Right lobe of liver (tissue), 6 donors: Measurements from ENCODE around the gene MMADHC. TPM values are rescaled to one million over a fixed set of nuclear protein-coding genes. Genes with fewer than 3 reads are reported as not detected.

Experiments
- ATAC-seq, 4 donors: fragments of 200-7000 bp; cut with Tn5 transposase; one replicate each; pipeline ENCODE4 v1.9.1; 2020; ENCODE audit warnings: mild to moderate bottlenecking in 4 of 4, moderate library complexity in 4 of 4
- DNase-seq, 3 donors: peaks; one replicate each; pipeline ENCODE4 v3.0.0-alpha.2; 2020
- H3K27ac ChIP-seq, 3 donors: fragments of 200-600 bp; one replicate each; pipeline ENCODE4 v1.8.0; 2022
- H3K27me3 ChIP-seq, 2 donors: fragments of 200-600 bp; one replicate each; pipeline ENCODE4 v1.8.0; 2022
- H3K36me3 ChIP-seq, 4 donors: fragments of 200-600 bp; sonication (generic) in 1 of 4; one replicate each; pipeline versions ENCODE4 v1.5.1 to v1.8.0; 2017 to 2022; ENCODE audit warnings: control low read depth in 1 of 4
- H3K4me1 ChIP-seq, 4 donors: fragments of 200-600 bp; sonication (generic) in 1 of 4; one replicate each; pipeline versions ENCODE4 v1.5.1 to v1.8.0; 2017 to 2022; ENCODE audit warnings: control low read depth in 1 of 4
- H3K4me3 ChIP-seq, 3 donors: fragments of 200-600 bp; one replicate each; pipeline ENCODE4 v1.8.0; 2022
- H3K9me3 ChIP-seq, 4 donors: fragments of 200-600 bp; sonication (generic) in 1 of 4; one replicate each; pipeline versions ENCODE4 v1.5.1 to v1.8.0; 2017 to 2022; ENCODE audit warnings: control low read depth in 1 of 4
- CTCF ChIP-seq, 4 donors: fragments of 200-600 bp in 3 of 4; fragments of 450-650 bp in 1 of 4; IDR thresholded peaks; one replicate each; pipeline versions ENCODE4 v1.5.1 to v1.8.0; 2016 to 2022; ENCODE audit warnings: antibody characterized with exemption in 4 of 4, mild to moderate bottlenecking in 2 of 4
- POLR2A ChIP-seq: fragments of 450-650 bp; IDR thresholded peaks from one replicate; pipeline ENCODE4 v1.6.1; 2017; ENCODE audit warnings: antibody characterized with exemption, mild to moderate bottlenecking
- WGBS: methylation state at CpG from one replicate; pipeline ENCODE4 v1.1.6; 2018; ENCODE audit warnings: low coverage, low lambda C conversion rate; ENCODE audit not compliant: insufficient coverage; ENCODE audit errors: missing lambda C conversion rate; 5-methylcytosine and 5-hydroxymethylcytosine counted together
- intact Hi-C, 2 donors: fragments of 100-400 bp; cut with DNase I; formaldehyde crosslinking; loops; one replicate each; pipeline versions ENCODE4 v1.11.2 to v1.14.1; 2022
- total RNA-seq, 6 experiments: library from RNA; depleted of rRNA in 2 of 6; stranded (reverse); fragments of >200 nt in 2 of 6; fragmentation: NEBNext Ultra II Directional in 3 of 6; extraction: Animal tissue kit (Norgen Biotek cat#: 25700) in 3 of 6; gene quantifications; one replicate each; pipeline versions ENCODE4 v1.1.0 to v1.2.4, GENCODE V29; 2016 to 2023
- donor health status: DM: no; HTN: yes; CAD: no.
- donor health status: DM: no; HTN: no; CAD: no.
- donor health status: DM: no; HTN: no; CAD: no.
- donor health status: DM: no; HTN: yes; CAD: no.
- donor health status: DM: no; HTN: yes; CAD: no.

The MMADHC gene
- total RNA-seq, 6 experiments from 2014 or later: 59.9 to 84.9 (median 66.2) TPM

GRCh38 chr2:149616681-149617456, 29.3 kb upstream of the MMADHC start:
- no peaks in the 10 kb centered on the region for H3K4me1 ChIP-seq
- H3K27me3 ChIP-seq: no peaks in the 10 kb centered on the region
- intact Hi-C loops: no loop called here
- no peaks in the 10 kb centered on the region for H3K36me3 ChIP-seq
- no peak for TF ChIP-seq CTCF (IDR thresholded peaks at IDR 0.05)
- no peak for TF ChIP-seq POLR2A
- DNase-seq (no peak), ATAC-seq (no peak)
- H3K27ac ChIP-seq: no peak overlapping the region
- no peak overlapping the region for H3K4me3 ChIP-seq
- 71% methylated on average over 3 of the region's 3 CpGs for WGBS
- H3K9me3 ChIP-seq: no peaks in the 10 kb centered on the region

- intact Hi-C loops: no loop called here
- ATAC-seq (no peak), DNase-seq (no peak)
- H3K27ac ChIP-seq: no peak overlapping the region
- H3K9me3 ChIP-seq: no peaks in the 10 kb centered on the region
- no peak overlapping the region for H3K4me3 ChIP-seq
- H3K27me3 ChIP-seq: no peaks in the 10 kb centered on the region
- no peaks in the 10 kb centered on the region for H3K36me3 ChIP-seq
- TF ChIP-seq CTCF (IDR thresholded peaks at IDR 0.05) (no peak), POLR2A (no peak)
- WGBS: 78% methylated on average over 2 of the region's 2 CpGs
- no peaks in the 10 kb centered on the region for H3K4me1 ChIP-seq
Measured at GRCh38 chr2:149613704-149614103, 26.1 kb upstream of the MMADHC start.

- H3K36me3 ChIP-seq: no peaks in the 10 kb centered on the region
- intact Hi-C loops: no loop called here
- no peaks in the 10 kb centered on the region for H3K9me3 ChIP-seq
- no peak for ATAC-seq
- H3K4me1 ChIP-seq: no peaks in the 10 kb centered on the region
- no peak overlapping the region for H3K4me3 ChIP-seq
- DNase-seq: no peak
- no peak overlapping the region for H3K27ac ChIP-seq
- no peak for TF ChIP-seq POLR2A
- no peak for TF ChIP-seq CTCF (IDR thresholded peaks at IDR 0.05)
- no peaks in the 10 kb centered on the region for H3K27me3 ChIP-seq
- 69% methylated on average over 1 of the region's 1 CpG for WGBS
Measured at GRCh38 chr2:149612122-149612521, 24.5 kb upstream of the MMADHC start.

- Histone ChIP-seq H3K9me3 (no peaks in the 10 kb centered on the region), H3K4me1 (no peaks in the 10 kb centered on the region), H3K27me3 (no peaks in the 10 kb centered on the region), H3K4me3 (no peak overlapping the region), H3K27ac (no peak overlapping the region), H3K36me3 (no peaks in the 10 kb centered on the region)
- ATAC-seq: peak in 1 of 4 donors; percentile 17
- WGBS: 74% methylated on average over 6 of the region's 7 CpGs
- no peak for TF ChIP-seq POLR2A
- peak in 1 of 4 donors; percentile 5 for TF ChIP-seq CTCF (IDR thresholded peaks at IDR 0.05)
- no peak for DNase-seq
- intact Hi-C loops: no loop called here
Measured at GRCh38 chr2:149611100-149611820, 23.7 kb upstream of the MMADHC start.
